SU-DHL-6 (cell line): ENCODE results near the gene EXOC6B.

Experiments used
- H2AFZ ChIP-seq: fragments of 200-600 bp; sonication (generic); 2 replicates; pipeline ENCODE4 v1.6.1; 2014; ENCODE audit warnings: low read depth, mild to moderate bottlenecking, moderate library complexity, mixed read lengths, antibody characterized with exemption, low read length; ENCODE audit not compliant: severe bottlenecking
- H3F3A ChIP-seq: fragments of 200-600 bp; shearing (Covaris generic); 2 replicates; pipeline ENCODE4 v1.6.0; 2016; ENCODE audit warnings: antibody characterized with exemption, mild to moderate bottlenecking; ENCODE audit not compliant: insufficient read depth
- H3K27ac ChIP-seq: fragments of 200-600 bp; sonication (generic); 2 replicates; pipeline ENCODE4 v1.5.1; 2016; ENCODE audit warnings: low read depth, mild to moderate bottlenecking, low read length, moderate library complexity, mixed read lengths
- H3K27me3 ChIP-seq: fragments of 200-600 bp; sonication (generic), shearing (Covaris generic); 2 replicates; pipeline ENCODE4 v1.6.0; 2014; ENCODE audit warnings: mild to moderate bottlenecking, low read length
- H3K36me3 ChIP-seq: fragments of 200-600 bp; sonication (generic); 2 replicates; pipeline ENCODE4 v1.6.1; 2014; ENCODE audit warnings: mild to moderate bottlenecking, low read length, mixed read lengths
- H3K4me2 ChIP-seq: fragments of 300-600, 200-600 bp; shearing (Covaris generic), sonication (generic); 2 replicates; pipeline ENCODE4 v1.6.0; 2014; ENCODE audit warnings: low read length, low read depth, mild to moderate bottlenecking; ENCODE audit not compliant: poor library complexity, severe bottlenecking
- H3K4me3 ChIP-seq: fragments of 200-600 bp; sonication (generic); 2 replicates; pipeline ENCODE4 v1.5.1; 2014; ENCODE audit warnings: antibody characterized with exemption, low read length, mild to moderate bottlenecking, mixed read lengths; ENCODE audit not compliant: insufficient read depth, poor library complexity, severe bottlenecking
- H3K79me2 ChIP-seq: fragments of 200-600 bp; sonication (generic); 2 replicates; pipeline ENCODE4 v1.6.1; 2014; ENCODE audit warnings: mild to moderate bottlenecking, low read length, moderate library complexity; ENCODE audit not compliant: insufficient read depth
- H3K9ac ChIP-seq: fragments of 200-600 bp; sonication (generic); 2 replicates; pipeline ENCODE4 v1.7.0; 2014; ENCODE audit warnings: mild to moderate bottlenecking, low read length
- H3K9me2 ChIP-seq: fragments of 200-600 bp; sonication (generic); replicated peaks from 2 replicates; pipeline ENCODE4 v1.6.1; 2014; ENCODE audit warnings: low read length; ENCODE audit not compliant: insufficient read depth
- H3K9me3 ChIP-seq: fragments of 200-600 bp; sonication (generic); 2 replicates; pipeline ENCODE4 v1.6.1; 2014; ENCODE audit warnings: low read length, mixed read lengths; ENCODE audit not compliant: insufficient read depth
- H4K20me1 ChIP-seq: fragments of 200-600 bp; sonication (generic); 2 replicates; pipeline ENCODE4 v1.6.1; 2014; ENCODE audit warnings: low read depth, mild to moderate bottlenecking, antibody characterized with exemption, low read length, moderate library complexity, mixed read lengths
- CTCF ChIP-seq: fragments of 200-600 bp; sonication (generic); IDR thresholded peaks from one replicate; pipeline ENCODE4 v1.5.1; 2017; ENCODE audit warnings: antibody characterized with exemption, mild to moderate bottlenecking, low read length, moderate library complexity; ENCODE audit not compliant: insufficient read depth, poor library complexity, severe bottlenecking
- EZH2phosphoT487 ChIP-seq: fragments of 200-600 bp; sonication (generic), shearing (Covaris generic); conservative IDR thresholded peaks from 2 replicates; pipeline ENCODE4 v1.6.1; 2018; ENCODE audit warnings: mild to moderate bottlenecking, antibody characterized with exemption, low read length, moderate library complexity, mixed read lengths

The EXOC6B gene

GRCh38 chr2:72293620-72294019 lies 532.2 kb downstream of the EXOC6B start:
- Histone ChIP-seq H3K9ac (no peak overlapping the region), H3K4me2 (no peak overlapping the region), H3K27ac (no peak overlapping the region), H3K9me3 (no peaks in the 10 kb centered on the region), H3K79me2 (no peaks in the 10 kb centered on the region), H3K36me3 (no peaks in the 10 kb centered on the region), H3F3A (no peaks in the 10 kb centered on the region), H3K4me3 (no peak overlapping the region), H4K20me1 (no peaks in the 10 kb centered on the region), H3K9me2 (no peaks in the 10 kb centered on the region), H3K27me3 (no peaks in the 10 kb centered on the region), H2AFZ (no peak overlapping the region)
- TF ChIP-seq EZH2phosphoT487 (no peak), CTCF (no peak)

- no peak overlapping the region for H3K9ac ChIP-seq
- no peaks in the 10 kb centered on the region for H3K79me2 ChIP-seq
- H3K4me3 ChIP-seq: no peak overlapping the region
- H4K20me1 ChIP-seq: no peaks in the 10 kb centered on the region
- no peaks in the 10 kb centered on the region for H3F3A ChIP-seq
- no peaks in the 10 kb centered on the region for H3K9me3 ChIP-seq
- H3K27me3 ChIP-seq: no peaks in the 10 kb centered on the region
- no peak overlapping the region for H3K4me2 ChIP-seq
- no peak overlapping the region for H3K27ac ChIP-seq
- TF ChIP-seq EZH2phosphoT487 (no peak), CTCF (no peak)
- H3K36me3 ChIP-seq: no peaks in the 10 kb centered on the region
- H2AFZ ChIP-seq: no peak overlapping the region
- no peaks in the 10 kb centered on the region for H3K9me2 ChIP-seq
These were observed 533.4 kb downstream of the EXOC6B start for GRCh38 chr2:72292433-72292832.

GRCh38 chr2:72291059-72291458 lies 534.8 kb downstream of the EXOC6B start:
- H3K9ac ChIP-seq: no peak overlapping the region
- no peaks in the 10 kb centered on the region for H4K20me1 ChIP-seq
- TF ChIP-seq EZH2phosphoT487 (no peak), CTCF (no peak)
- no peaks in the 10 kb centered on the region for H3K36me3 ChIP-seq
- no peaks in the 10 kb centered on the region for H3K9me2 ChIP-seq
- no peak overlapping the region for H3K4me3 ChIP-seq
- H3K27ac ChIP-seq: no peak overlapping the region
- H3F3A ChIP-seq: no peaks in the 10 kb centered on the region
- no peak overlapping the region for H3K4me2 ChIP-seq
- no peaks in the 10 kb centered on the region for H3K9me3 ChIP-seq
- no peaks in the 10 kb centered on the region for H3K27me3 ChIP-seq
- no peak overlapping the region for H2AFZ ChIP-seq
- H3K79me2 ChIP-seq: no peaks in the 10 kb centered on the region
